Neural crest cell (in vitro differentiated cells): ENCODE data around the gene GLRX5. TPM values are rescaled to one million over a fixed set of nuclear protein-coding genes. Genes with fewer than 3 reads are reported as not detected.

Source experiments
- DNase-seq: peaks from one replicate; pipeline ENCODE4 v3.0.0; 2021; ENCODE audit warnings: low read depth, mixed read lengths, low spot score
- H3K27ac Mint-ChIP-seq: one replicate; pipeline ENCODE4 v1.8.0; 2021; ENCODE audit warnings: mild to moderate bottlenecking, mixed read lengths; ENCODE audit not compliant: unreplicated experiment
- H3K27me3 Mint-ChIP-seq: 2 replicates; pipeline ENCODE4 v1.8.0; 2021; ENCODE audit warnings: low read depth, mild to moderate bottlenecking, mixed read lengths
- H3K36me3 Mint-ChIP-seq: 2 replicates; pipeline ENCODE4 v1.8.0; 2021; ENCODE audit warnings: low read depth, mild to moderate bottlenecking, mixed read lengths
- H3K4me1 Mint-ChIP-seq: 2 replicates; pipeline ENCODE4 v1.8.0; 2021; ENCODE audit warnings: mixed read lengths
- H3K4me3 Mint-ChIP-seq: one replicate; pipeline ENCODE4 v1.8.0; 2021; ENCODE audit warnings: mild to moderate bottlenecking, mixed read lengths
- H3K9me3 Mint-ChIP-seq: 2 replicates; pipeline ENCODE4 v1.8.0; 2021; ENCODE audit warnings: mixed read lengths
- CTCF ChIP-seq: fragments of 200-600 bp; sonication (generic); conservative IDR thresholded peaks from 2 replicates; pipeline ENCODE4 v1.5.0; 2021; ENCODE audit warnings: antibody characterized with exemption, mild to moderate bottlenecking
- total RNA-seq: library from RNA; stranded (reverse); gene quantifications from 2 replicates; pipeline ENCODE4 v1.2.1, GENCODE V29; 2021

The GLRX5 gene
- total RNA-seq, 1 donor from 2014 or later, result 69.3 TPM

- H3K36me3 Mint-ChIP-seq, result no peaks in the 10 kb centered on the region
These were observed 46.3 kb upstream of the GLRX5 start for GRCh38 chr14:95488376-95489213.

GRCh38 chr14:95489214-95490137 lies 45.4 kb upstream of the GLRX5 start:
- no peak for TF ChIP-seq CTCF
- Mint-ChIP-seq H3K4me3 (no peak overlapping the region), H3K27me3 (peaks cover 12% of the 10 kb centered on the region), H3K27ac (no peak overlapping the region), H3K4me1 (peaks cover 3% of the 10 kb centered on the region), H3K9me3 (peaks cover 10% of the 10 kb centered on the region), H3K36me3 (no peaks in the 10 kb centered on the region)
- DNase-seq, result no peak

More at GRCh38 chr14:95488376-95489213, 46.3 kb upstream of the GLRX5 start:
- Mint-ChIP-seq H3K9me3 (peaks cover 10% of the 10 kb centered on the region), H3K27me3 (peaks cover 12% of the 10 kb centered on the region), H3K27ac (no peak overlapping the region), H3K4me1 (peaks cover 4% of the 10 kb centered on the region), H3K4me3 (no peak overlapping the region)
- no peak for DNase-seq
- no peak for TF ChIP-seq CTCF

- Mint-ChIP-seq H3K4me1 (no peaks in the 10 kb centered on the region), H3K4me3 (no peak overlapping the region), H3K9me3 (peaks cover 10% of the 10 kb centered on the region), H3K27me3 (peaks cover 9% of the 10 kb centered on the region), H3K27ac (no peak overlapping the region), H3K36me3 (no peaks in the 10 kb centered on the region)
- DNase-seq, result no peak
- no peak for TF ChIP-seq CTCF
These were observed 44.7 kb upstream of the GLRX5 start for GRCh38 chr14:95490138-95490509.

- no peak for TF ChIP-seq CTCF
- H3K4me3 Mint-ChIP-seq, result no peak overlapping the region
- H3K27me3 Mint-ChIP-seq, result peaks cover 4% of the 10 kb centered on the region
- H3K36me3 Mint-ChIP-seq, result no peaks in the 10 kb centered on the region
- no peaks in the 10 kb centered on the region for H3K4me1 Mint-ChIP-seq
- H3K9me3 Mint-ChIP-seq, result peaks cover 10% of the 10 kb centered on the region
- no peak overlapping the region for H3K27ac Mint-ChIP-seq
- DNase-seq, result no peak
These were observed 44.0 kb upstream of the GLRX5 start for GRCh38 chr14:95490727-95491451.

- Mint-ChIP-seq H3K27me3 (peaks cover 4% of the 10 kb centered on the region), H3K4me1 (peaks cover 5% of the 10 kb centered on the region), H3K9me3 (peaks cover 10% of the 10 kb centered on the region), H3K4me3 (no peak overlapping the region), H3K27ac (no peak overlapping the region), H3K36me3 (no peaks in the 10 kb centered on the region)
- TF ChIP-seq CTCF, result no peak
- DNase-seq, result no peak
These were observed 42.8 kb upstream of the GLRX5 start for GRCh38 chr14:95491936-95492608.
